GM12891 (cell line): Measurements from ENCODE around the gene BMP6.

Source experiments
- SPI1 ChIP-seq: IDR thresholded peaks from 2 replicates; pipeline ENCODE4 v1.6.1; 2011; ENCODE audit warnings: low read depth, low read length, control low read depth
- TAF1 ChIP-seq: IDR thresholded peaks from 2 replicates; pipeline ENCODE4 v1.6.1; 2011; ENCODE audit warnings: low read depth, low read length, control low read depth

DNA sequence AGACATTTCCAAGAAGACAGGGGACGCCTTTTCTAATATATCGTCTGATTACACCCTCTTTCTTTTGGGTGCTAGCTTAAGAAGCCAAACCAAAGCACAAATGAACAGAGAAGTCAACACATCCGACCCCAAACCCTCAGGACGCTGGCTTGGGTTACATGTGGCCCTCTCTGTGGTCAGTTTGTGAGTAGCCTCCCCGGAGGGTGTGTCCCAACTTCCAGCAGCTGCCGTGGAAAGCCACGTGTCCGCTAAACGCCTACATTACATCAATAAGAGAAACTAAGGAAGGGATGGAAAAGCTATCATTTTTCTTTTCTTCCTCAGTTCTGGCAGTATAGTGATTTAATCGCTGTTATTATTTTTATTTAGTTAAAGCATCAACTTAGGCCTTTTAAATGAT lies 487 bp upstream of the BMP6 start:
- TF ChIP-seq TAF1 (no peak), SPI1 (no peak)
